ENCODE results near the gene SCYGR4. TPM values are rescaled to one million over a fixed set of nuclear protein-coding genes. Genes with fewer than 3 reads are reported as not detected.

Gene SCYGR4, protein sequence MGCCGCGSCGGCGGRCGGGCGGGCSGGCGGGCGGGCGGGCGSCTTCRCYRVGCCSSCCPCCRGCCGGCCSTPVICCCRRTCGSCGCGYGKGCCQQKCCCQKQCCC
- total RNA-seq (2022; extraction: Qiagen RNA extraction) = not detected in 5 replicates

DNA sequence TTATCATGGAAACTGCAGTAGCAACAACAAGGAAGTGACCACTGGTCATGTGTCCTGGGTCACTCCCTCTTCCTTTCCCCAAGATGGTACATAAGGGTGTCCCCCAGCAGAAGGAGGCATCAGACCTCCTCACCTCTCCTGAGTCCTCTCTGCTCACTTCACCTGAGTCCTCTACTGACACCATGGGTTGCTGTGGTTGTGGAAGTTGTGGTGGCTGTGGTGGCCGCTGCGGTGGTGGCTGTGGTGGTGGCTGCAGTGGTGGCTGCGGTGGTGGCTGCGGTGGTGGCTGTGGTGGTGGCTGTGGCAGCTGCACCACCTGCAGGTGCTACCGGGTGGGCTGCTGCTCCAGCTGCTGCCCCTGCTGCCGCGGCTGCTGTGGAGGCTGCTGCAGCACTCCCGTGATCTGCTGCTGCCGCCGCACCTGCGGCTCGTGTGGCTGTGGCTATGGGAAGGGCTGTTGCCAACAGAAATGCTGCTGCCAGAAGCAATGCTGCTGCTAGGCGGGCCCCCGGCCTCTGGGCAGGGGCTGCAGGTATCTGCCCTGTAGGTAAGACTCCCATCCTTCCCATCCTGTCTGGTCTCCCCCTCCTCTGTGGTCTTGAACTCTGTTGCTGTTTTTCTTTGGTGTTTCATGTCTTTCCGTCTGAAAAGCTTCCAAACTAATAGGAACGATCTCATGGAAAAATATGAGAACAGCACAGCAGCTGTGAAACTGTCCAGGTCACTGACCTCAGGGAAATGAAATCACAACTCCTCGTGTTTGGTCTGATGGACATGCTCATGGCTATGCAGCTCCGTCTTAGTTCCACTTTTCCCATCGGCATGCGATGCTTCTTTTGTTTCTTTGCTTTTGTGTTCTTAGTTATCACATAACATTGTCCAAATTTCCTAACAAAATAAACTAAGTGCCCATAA lies at the start of gene SCYGR4:
Gene SCYGR4 (plus strand): TSS at position 183 of the 915 bp plus-strand sequence. CDS start 0 bp downstream, at position 183.

DNA sequence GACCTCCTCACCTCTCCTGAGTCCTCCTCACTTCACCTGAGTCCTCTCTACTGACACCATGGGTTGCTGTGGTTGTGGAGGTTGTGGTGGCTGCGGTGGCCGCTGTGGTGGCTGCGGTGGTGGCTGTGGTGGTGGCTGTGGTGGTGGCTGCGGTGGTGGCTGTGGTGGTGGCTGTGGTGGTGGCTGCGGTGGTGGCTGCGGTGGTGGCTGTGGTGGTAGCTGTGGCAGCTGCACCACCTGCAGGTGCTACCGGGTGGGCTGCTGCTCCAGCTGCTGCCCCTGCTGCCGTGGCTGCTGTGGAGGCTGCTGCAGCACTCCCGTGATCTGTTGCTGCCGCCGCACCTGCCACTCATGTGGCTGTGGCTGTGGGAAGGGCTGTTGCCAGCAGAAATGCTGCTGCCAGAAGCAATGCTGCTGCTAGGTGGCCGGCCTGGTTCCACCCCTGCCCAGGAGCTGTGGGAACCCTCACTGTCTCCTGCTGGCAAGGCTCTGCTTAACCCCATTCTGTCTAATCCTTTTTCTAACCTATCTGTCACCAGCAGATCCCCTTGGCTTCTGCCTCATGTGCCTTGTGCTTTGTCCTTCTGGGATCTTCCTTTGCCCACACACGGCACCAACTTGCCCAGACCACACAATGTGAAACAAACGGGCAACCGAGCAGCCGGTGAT lies 18.3 kb upstream of the SCYGR4 start, which contains the start of gene SCYGR2:
Gene SCYGR2 (plus strand): TSS at position 59 of the 669 bp plus-strand sequence. CDS start 0 bp downstream, at position 59.

DNA sequence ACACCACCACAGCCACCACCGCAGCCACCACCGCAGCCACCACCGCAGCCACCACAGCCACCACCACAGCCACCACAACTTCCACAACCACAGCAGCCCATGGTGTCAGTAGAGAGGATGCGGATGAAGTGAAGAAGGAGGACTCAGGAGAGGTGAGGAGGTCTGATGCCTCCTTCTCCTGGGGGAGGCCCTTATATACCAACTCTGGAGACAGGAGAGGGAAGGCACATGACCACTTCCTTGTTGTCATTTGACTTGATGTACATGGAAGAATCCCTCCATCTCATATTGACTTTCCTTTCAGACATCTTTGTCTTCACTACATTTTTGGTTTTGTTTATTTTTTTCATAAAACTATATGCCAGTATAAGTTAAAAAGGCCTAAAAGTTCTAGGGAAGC lies 2.6 kb upstream of the SCYGR4 start, which contains the start of gene SCYGR3:
Gene SCYGR3 (minus strand): TSS at position 101 of the 400 bp plus-strand sequence. CDS start 0 bp downstream, at position 101.

DNA sequence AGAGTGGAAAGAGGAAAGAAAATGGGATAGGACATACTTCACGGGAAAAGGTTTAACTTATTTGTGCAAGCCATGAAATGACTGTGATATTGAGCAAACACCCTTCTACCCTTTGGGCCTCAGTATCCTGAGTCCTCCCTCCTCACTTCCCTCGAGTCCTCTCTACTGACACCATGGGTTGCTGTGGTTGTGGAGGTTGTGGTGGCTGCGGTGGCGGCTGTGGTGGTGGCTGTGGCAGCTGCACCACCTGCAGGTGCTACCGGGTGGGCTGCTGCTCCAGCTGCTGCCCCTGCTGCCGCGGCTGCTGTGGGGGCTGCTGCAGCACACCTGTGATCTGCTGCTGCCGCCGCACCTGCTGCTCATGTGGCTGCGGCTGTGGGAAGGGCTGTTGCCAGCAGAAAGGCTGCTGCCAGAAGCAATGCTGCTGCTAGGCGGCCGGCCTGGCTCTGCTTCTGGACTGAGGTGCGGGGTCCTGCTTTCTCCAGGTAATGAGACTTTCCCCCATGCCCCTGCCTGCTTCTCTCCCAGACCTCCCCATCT lies 49.4 kb downstream of the SCYGR4 start, which contains the start of gene SCYGR5:
Gene SCYGR5 (plus strand): TSS at position 174 of the 540 bp plus-strand sequence. CDS start 0 bp downstream, at position 174.

Other genes starting within 250 kb of the SCYGR4 start
- 6.6 to 8.7 TPM (median 8.0 TPM) in 5 replicates for gene TM4SF20, start 238.2 kb upstream of the SCYGR4 start, total RNA-seq (2022; extraction: Qiagen RNA extraction)
- not detected in 5 replicates for gene SCYGR1, start 229.5 kb upstream of the SCYGR4 start, total RNA-seq (2022; extraction: Qiagen RNA extraction)
- 93.2 to 122 TPM (median 115 TPM) in 5 replicates for gene AGFG1, start 145.3 kb upstream of the SCYGR4 start, total RNA-seq (2022; extraction: Qiagen RNA extraction)
- not detected in 5 replicates for gene SCYGR2, start 18.6 kb upstream of the SCYGR4 start, total RNA-seq (2022; extraction: Qiagen RNA extraction)
- not detected in 5 replicates for gene SCYGR3, start 2.7 kb upstream of the SCYGR4 start, total RNA-seq (2022; extraction: Qiagen RNA extraction)
- not detected in 5 replicates for gene SCYGR5, start 49.3 kb downstream of the SCYGR4 start, total RNA-seq (2022; extraction: Qiagen RNA extraction)
- 2.1 to 2.6 TPM (median 2.4 TPM) in 5 replicates for gene SLC19A3, start 100.5 kb downstream of the SCYGR4 start, total RNA-seq (2022; extraction: Qiagen RNA extraction)
- gene SCYGR6, start 107.3 kb downstream of the SCYGR4 start, total RNA-seq (2022; extraction: Qiagen RNA extraction) = not detected in 5 replicates
- gene SCYGR7, start 110.8 kb downstream of the SCYGR4 start, total RNA-seq (2022; extraction: Qiagen RNA extraction) = not detected in 5 replicates
- gene SCYGR8, start 128.4 kb downstream of the SCYGR4 start, total RNA-seq (2022; extraction: Qiagen RNA extraction) = not detected in 5 replicates
- gene CCL20, start 196.3 kb downstream of the SCYGR4 start, total RNA-seq (2022; extraction: Qiagen RNA extraction) = 3.4 to 7.8 TPM (median 6.1 TPM) in 5 replicates